OCI-LY3 (cell line): ENCODE measurements around the gene GRAMD1B.

Source experiments
- EZH2phosphoT487 ChIP-seq: fragments of 200-600 bp; shearing (Covaris generic); IDR thresholded peaks from 2 replicates; pipeline ENCODE4 v1.6.1; 2018; ENCODE audit warnings: antibody characterized with exemption, mixed run types, low read depth
- TF ChIP-seq, protein P1 (sequence below): fragments of 200-600, 300-600 bp; sonication (generic); IDR thresholded peaks from 2 replicates; pipeline ENCODE4 v1.5.1; 2014; ENCODE audit warnings: antibody characterized with exemption, low read length, low read depth

DNA sequence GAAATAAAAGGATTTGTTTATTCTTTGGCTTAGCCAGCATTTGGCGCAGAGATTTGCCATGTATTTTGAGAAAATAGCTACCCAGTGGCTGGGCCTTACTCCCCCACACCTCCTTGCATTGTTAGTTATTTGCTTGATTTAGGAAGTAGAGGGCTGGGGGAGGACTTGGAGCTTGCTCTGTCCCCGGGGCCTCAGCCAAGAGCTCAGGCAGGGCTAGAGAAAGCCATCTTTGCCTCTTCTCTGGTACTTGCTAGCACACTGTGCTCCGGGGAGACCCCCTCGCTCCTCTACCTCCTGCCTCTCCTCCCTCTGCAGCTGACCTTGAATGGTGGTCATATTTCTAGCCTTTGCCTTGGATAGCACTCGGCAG is 131.3 kb downstream of the GRAMD1B start:
- TF ChIP-seq, protein P1, sequence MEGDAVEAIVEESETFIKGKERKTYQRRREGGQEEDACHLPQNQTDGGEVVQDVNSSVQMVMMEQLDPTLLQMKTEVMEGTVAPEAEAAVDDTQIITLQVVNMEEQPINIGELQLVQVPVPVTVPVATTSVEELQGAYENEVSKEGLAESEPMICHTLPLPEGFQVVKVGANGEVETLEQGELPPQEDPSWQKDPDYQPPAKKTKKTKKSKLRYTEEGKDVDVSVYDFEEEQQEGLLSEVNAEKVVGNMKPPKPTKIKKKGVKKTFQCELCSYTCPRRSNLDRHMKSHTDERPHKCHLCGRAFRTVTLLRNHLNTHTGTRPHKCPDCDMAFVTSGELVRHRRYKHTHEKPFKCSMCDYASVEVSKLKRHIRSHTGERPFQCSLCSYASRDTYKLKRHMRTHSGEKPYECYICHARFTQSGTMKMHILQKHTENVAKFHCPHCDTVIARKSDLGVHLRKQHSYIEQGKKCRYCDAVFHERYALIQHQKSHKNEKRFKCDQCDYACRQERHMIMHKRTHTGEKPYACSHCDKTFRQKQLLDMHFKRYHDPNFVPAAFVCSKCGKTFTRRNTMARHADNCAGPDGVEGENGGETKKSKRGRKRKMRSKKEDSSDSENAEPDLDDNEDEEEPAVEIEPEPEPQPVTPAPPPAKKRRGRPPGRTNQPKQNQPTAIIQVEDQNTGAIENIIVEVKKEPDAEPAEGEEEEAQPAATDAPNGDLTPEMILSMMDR = no peak
- TF ChIP-seq EZH2phosphoT487 = no peak
